CD14-positive monocyte (primary cell): ENCODE measurements around the gene MRNIP. TPM values are rescaled to one million over a fixed set of nuclear protein-coding genes. Genes with fewer than 3 reads are reported as not detected.

Experiments
- DNase-seq, 3 donors: peaks; one replicate each; pipeline ENCODE4 v3.0.0-alpha.2; 2011 to 2022
- H2AFZ ChIP-seq: 2 replicates; pipeline ENCODE4 v1.6.0; 2012; ENCODE audit warnings: mild to moderate bottlenecking, low read depth, low read length, inconsistent platforms; ENCODE audit not compliant: insufficient read depth, poor library complexity, severe bottlenecking
- H3K27ac ChIP-seq, 2 donors: 1 replicate in 1 of 2; 2 replicates in 1 of 2; pipeline ENCODE4 v1.5.1; 2012 to 2013; ENCODE audit warnings: low read length in 2 of 2, control low read depth in 1 of 2, inconsistent platforms in 1 of 2, low read depth in 1 of 2, mild to moderate bottlenecking in 1 of 2
- H3K27me3 ChIP-seq, 2 donors: one replicate each; pipeline versions ENCODE4 v1.6.0 to v1.6.1; 2011 to 2013; ENCODE audit warnings: low read length in 2 of 2; ENCODE audit not compliant: control insufficient read depth in 2 of 2, insufficient read depth in 2 of 2
- H3K36me3 ChIP-seq, 2 donors: replicated peaks in 1 of 2; 1 replicate in 1 of 2; 2 replicates in 1 of 2; pipeline versions ENCODE4 v1.5.1 to v1.6.1; 2012 to 2013; ENCODE audit warnings: low read length in 2 of 2, control low read depth in 1 of 2, inconsistent platforms in 1 of 2, mild to moderate bottlenecking in 1 of 2; ENCODE audit not compliant: insufficient read depth in 2 of 2, control insufficient read depth in 1 of 2
- H3K4me1 ChIP-seq, 2 donors: 1 replicate in 1 of 2; 2 replicates in 1 of 2; pipeline versions ENCODE4 v1.5.1 to v1.6.1; 2012 to 2013; ENCODE audit warnings: low read length in 2 of 2, control low read depth in 1 of 2, inconsistent platforms in 1 of 2, mild to moderate bottlenecking in 1 of 2, moderate library complexity in 1 of 2; ENCODE audit not compliant: insufficient read depth in 2 of 2, control insufficient read depth in 1 of 2
- H3K4me2 ChIP-seq: replicated peaks from 2 replicates; pipeline ENCODE3; 2012; ENCODE audit warnings: low read length, moderate library complexity, mild to moderate bottlenecking; ENCODE audit not compliant: poor library complexity, severe bottlenecking; ENCODE audit errors: extremely low read depth
- H3K4me3 ChIP-seq, 3 experiments: fragments of 200-600 bp in 1 of 3; sonication (generic) in 1 of 3; replicated peaks in 1 of 3; 1 replicate in 2 of 3; 2 replicates in 1 of 3; pipeline ENCODE4 v1.5.1; 2011 to 2013; ENCODE audit warnings: low read length in 3 of 3, mild to moderate bottlenecking in 3 of 3, control low read depth in 2 of 3, low read depth in 2 of 3, inconsistent platforms in 1 of 3, moderate library complexity in 1 of 3
- H3K79me2 ChIP-seq: 2 replicates; pipeline ENCODE4 v1.6.0; 2012; ENCODE audit warnings: mild to moderate bottlenecking, control low read depth, inconsistent platforms, low read length, moderate library complexity; ENCODE audit not compliant: insufficient read depth
- H3K9ac ChIP-seq: 2 replicates; pipeline ENCODE4 v1.6.0; 2017; ENCODE audit warnings: low read length, mild to moderate bottlenecking; ENCODE audit not compliant: insufficient read depth, poor library complexity, severe bottlenecking
- H3K9me3 ChIP-seq, 2 donors: replicated peaks in 1 of 2; 1 replicate in 1 of 2; 2 replicates in 1 of 2; pipeline versions ENCODE4 v1.5.1 to v1.6.1; 2012 to 2013; ENCODE audit warnings: low read length in 2 of 2, control low read depth in 1 of 2; ENCODE audit not compliant: control insufficient read depth in 1 of 2, insufficient read depth in 1 of 2
- H4K20me1 ChIP-seq: 2 replicates; pipeline ENCODE4 v1.6.0; 2012; ENCODE audit warnings: mild to moderate bottlenecking, low read length, control low read depth, moderate library complexity; ENCODE audit not compliant: insufficient read depth
- H3K27ac Mint-ChIP-seq, 7 donors: one replicate each; pipeline ENCODE4 v1.8.0; 2020; ENCODE audit warnings: mild to moderate bottlenecking in 7 of 7, mixed read lengths in 7 of 7, moderate library complexity in 6 of 7, inconsistent platforms in 2 of 7
- H3K27me3 Mint-ChIP-seq, 3 donors: one replicate each; pipeline ENCODE4 v1.8.0; 2021 to 2022; ENCODE audit warnings: low read depth in 3 of 3, mild to moderate bottlenecking in 3 of 3, mixed read lengths in 3 of 3, moderate library complexity in 3 of 3, inconsistent platforms in 1 of 3
- H3K36me3 Mint-ChIP-seq, 2 donors: one replicate each; pipeline ENCODE4 v1.8.0; 2020; ENCODE audit warnings: mixed read lengths in 2 of 2, inconsistent platforms in 1 of 2, mild to moderate bottlenecking in 1 of 2
- H3K4me1 Mint-ChIP-seq: one replicate; pipeline ENCODE4 v1.8.0; 2020; ENCODE audit warnings: mild to moderate bottlenecking, mixed read lengths
- H3K4me3 Mint-ChIP-seq, 2 donors: one replicate each; pipeline ENCODE4 v1.8.0; 2020; ENCODE audit warnings: mild to moderate bottlenecking in 2 of 2, mixed read lengths in 2 of 2, moderate library complexity in 1 of 2
- H3K9me3 Mint-ChIP-seq, 7 donors: one replicate each; pipeline ENCODE4 v1.8.0; 2020 to 2022; ENCODE audit warnings: mixed read lengths in 7 of 7, mild to moderate bottlenecking in 6 of 7, moderate library complexity in 6 of 7, inconsistent platforms in 2 of 7
- CTCF ChIP-seq: fragments of 200-600 bp; IDR thresholded peaks from one replicate; pipeline ENCODE4 v1.8.0; 2022; ENCODE audit warnings: antibody characterized with exemption, mild to moderate bottlenecking
- whole genome bisulfite sequencing: methylation state at CpG from one replicate; pipeline ENCODE4 v1.1.5; 2013; ENCODE audit warnings: missing lambda C conversion rate; ENCODE audit not compliant: insufficient coverage; 5-methylcytosine and 5-hydroxymethylcytosine counted together
- intact Hi-C, 2 donors: fragments of 100-400 bp; cut with micrococcal nuclease; formaldehyde crosslinking; loops; one replicate each; pipeline versions ENCODE4 v1.15.0 to v1.15.1; 2023
- polyA plus RNA-seq, 3 donors: library from polyadenylated mRNA; depleted of rRNA in 1 of 3; unstranded in 2 of 3; stranded (reverse) in 1 of 3; fragments of 300-500 nt in 2 of 3; fragments of >200 nt in 1 of 3; fragmentation: Illumina TruSeq in 2 of 3; gene quantifications; 1 replicate in 2 of 3; 2 replicates in 1 of 3; pipeline ENCODE4 v1.2.3, GENCODE V29; 2012 to 2021

The MRNIP gene
- polyA plus RNA-seq, 3 donors = 1.2 to 23.0 (median 1.4) TPM

- Mint-ChIP-seq H3K4me3 (peak overlapping the region; percentile 59 to 75), H3K27ac (peak overlapping the region in 4 of 7 donors; percentile 68 to 96 (median 94)), H3K36me3 (peaks cover 24 to 30% of the 10 kb centered on the region in 2 donors), H3K27me3 (peaks cover 9 to 18% (median 16%) of the 10 kb centered on the region in 3 donors), H3K9me3 (peaks cover 0 to 3% (median 0%) of the 10 kb centered on the region in 7 donors), H3K4me1 (peaks cover 40% of the 10 kb centered on the region)
- peaks cover 45 to 53% of the 10 kb centered on the region in 2 donors for H3K4me1 ChIP-seq
- peaks cover 17% of the 10 kb centered on the region for H4K20me1 ChIP-seq
- peak overlapping the region in 2 of 3 experiments; percentile 13 to 63 for H3K4me3 ChIP-seq
- no peak overlapping the region for H3K27ac ChIP-seq
- DNase-seq = no peak
- intact Hi-C loops = no loop called here
- WGBS = 92% methylated on average over 3 of the region's 8 CpGs
- peak overlapping the region; percentile 100 for H3K9ac ChIP-seq
- H2AFZ ChIP-seq = peak overlapping the region; percentile 72
- no peak for TF ChIP-seq CTCF
- no peaks in the 10 kb centered on the region for H3K9me3 ChIP-seq
- H3K27me3 ChIP-seq = no peaks in the 10 kb centered on the region
- peak overlapping the region; percentile 72 for H3K4me2 ChIP-seq
- H3K36me3 ChIP-seq = peaks cover 1 to 8% of the 10 kb centered on the region in 2 donors
- H3K79me2 ChIP-seq = peaks cover 22% of the 10 kb centered on the region
Measured at GRCh38 chr5:179817470-179817840, 41.2 kb downstream of the MRNIP start.

GRCh38 chr5:179816796-179817469 lies 41.7 kb downstream of the MRNIP start:
- peaks cover 19 to 29% of the 10 kb centered on the region in 2 donors for H3K36me3 Mint-ChIP-seq
- under 1% methylated on average over 63 of the region's 72 CpGs for WGBS
- peak overlapping the region; percentile 59 to 75 for H3K4me3 Mint-ChIP-seq
- intact Hi-C loops = no loop called here
- H3K9me3 ChIP-seq = no peaks in the 10 kb centered on the region
- H4K20me1 ChIP-seq = peaks cover 12% of the 10 kb centered on the region
- peak overlapping the region; percentile 72 for H2AFZ ChIP-seq
- H3K4me1 ChIP-seq = peaks cover 40 to 47% of the 10 kb centered on the region in 2 donors
- H3K27ac ChIP-seq = no peak overlapping the region
- H3K9ac ChIP-seq = peak overlapping the region; percentile 49
- peaks cover 9 to 18% (median 16%) of the 10 kb centered on the region in 3 donors for H3K27me3 Mint-ChIP-seq
- peaks cover 17% of the 10 kb centered on the region for H3K79me2 ChIP-seq
- peaks cover 35% of the 10 kb centered on the region for H3K4me1 Mint-ChIP-seq
- peak overlapping the region in 1 of 7 donors; percentile 96 for H3K27ac Mint-ChIP-seq
- no peak for TF ChIP-seq CTCF
- H3K36me3 ChIP-seq = peaks cover 0 to 9% of the 10 kb centered on the region in 2 donors
- H3K4me2 ChIP-seq = peak overlapping the region; percentile 72
- peak overlapping the region; percentile 13 to 63 (median 13) for H3K4me3 ChIP-seq
- DNase-seq = peak in 1 of 3 donors; percentile 37
- peaks cover 0 to 3% (median 0%) of the 10 kb centered on the region in 7 donors for H3K9me3 Mint-ChIP-seq
- no peaks in the 10 kb centered on the region for H3K27me3 ChIP-seq
